ENCODE data around the gene ERBB2. TPM values are rescaled to one million over a fixed set of nuclear protein-coding genes. Genes with fewer than 3 reads are reported as not detected.

The ERBB2 gene
- total and polyA plus RNA-seq, 2 of the 4 experiments (the other 2 are of a cell fraction), result 28.7 to 33.3 TPM

DNA sequence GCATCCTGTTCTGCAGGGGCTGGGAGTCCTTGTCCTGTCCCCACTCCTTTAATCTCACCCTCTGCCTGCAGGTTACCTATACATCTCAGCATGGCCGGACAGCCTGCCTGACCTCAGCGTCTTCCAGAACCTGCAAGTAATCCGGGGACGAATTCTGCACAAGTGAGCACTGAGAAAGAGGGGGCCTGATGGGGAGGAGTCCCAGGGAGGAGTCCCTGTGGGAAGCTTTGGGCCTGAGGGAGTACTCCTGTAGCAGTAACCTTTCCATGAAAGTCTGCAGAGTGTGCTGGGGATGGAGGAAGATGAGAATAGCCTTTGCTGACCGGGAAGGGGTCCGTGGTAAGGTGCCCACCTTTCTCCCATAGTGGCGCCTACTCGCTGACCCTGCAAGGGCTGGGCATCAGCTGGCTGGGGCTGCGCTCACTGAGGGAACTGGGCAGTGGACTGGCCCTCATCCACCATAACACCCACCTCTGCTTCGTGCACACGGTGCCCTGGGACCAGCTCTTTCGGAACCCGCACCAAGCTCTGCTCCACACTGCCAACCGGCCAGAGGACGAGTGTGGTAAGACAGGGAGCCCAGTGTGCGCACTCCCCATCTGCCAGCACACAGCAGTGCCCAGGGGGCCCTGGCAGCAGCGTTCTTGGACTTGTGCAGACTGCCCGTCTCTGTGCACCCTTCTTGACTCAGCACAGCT lies 15.7 kb downstream of the ERBB2 start:
- Histone ChIP-seq H3K56ac (ENCODE audit: extremely low read depth, insufficient read depth, low read length) (no peak overlapping the region), H4K91ac (ENCODE audit: insufficient read depth, low read depth, low read length) (no peak overlapping the region), H3K79me1 (ENCODE audit: low read depth in 1 of 2, low read length in 2 of 2) (peaks cover 0 to under 1% of the 10 kb centered on the region in 2 experiments; a peak in 1 of 4 replicates), H3K9me3 (ENCODE audit: control insufficient read depth, insufficient read depth, low read length) (no peaks in the 10 kb centered on the region), H3K27ac (ENCODE audit: insufficient read depth, low read length) (no peak overlapping the region), H4K8ac (ENCODE audit: low read depth in 2 of 2, low read length in 2 of 2) (no peak overlapping the region), H4K20me1 (ENCODE audit: insufficient read depth, low read length) (no peaks in the 10 kb centered on the region), H3K18ac (ENCODE audit: low read depth, low read length) (no peak overlapping the region), H2BK15ac (ENCODE audit: low read depth, low read length) (no peak overlapping the region), H2BK5ac (ENCODE audit: low read depth, low read length, poor library complexity, severe bottlenecking) (no peak overlapping the region), H3K36me3 (ENCODE audit: control insufficient read depth, insufficient read depth, low read length) (peaks cover 56% of the 10 kb centered on the region), H3K9me1 (ENCODE audit: insufficient read depth, low read length) (no peaks in the 10 kb centered on the region), H3K14ac (replicated peaks; ENCODE audit: low read depth, low read length) (no peak overlapping the region), H2BK20ac (ENCODE audit: low read depth, low read length) (no peak overlapping the region), H3K4ac (ENCODE audit: low read depth, low read length) (no peak overlapping the region), H2BK120ac (ENCODE audit: low read depth, low read length) (no peak overlapping the region), H2AK5ac (ENCODE audit: low read depth, low read length) (no peak overlapping the region), H3K4me1 (ENCODE audit: control insufficient read depth, insufficient read depth, low read length) (no peaks in the 10 kb centered on the region), H2AK9ac (replicated peaks; ENCODE audit: low read depth, low read length, poor library complexity) (no peak overlapping the region), H3K27me3 (ENCODE audit: control insufficient read depth, insufficient read depth, low read length) (no peaks in the 10 kb centered on the region), H3K9ac (ENCODE audit: low read depth, low read length) (no peak overlapping the region), H2AFZ (replicated peaks; ENCODE audit: low read length, poor library complexity) (no peak overlapping the region), H4K5ac (ENCODE audit: low read depth, low read length) (no peak overlapping the region), H3K4me2 (ENCODE audit: low read depth, low read length) (no peak overlapping the region), H3K4me3 (ENCODE audit: insufficient read depth, low read depth, low read length) (no peak overlapping the region), H3K23ac (ENCODE audit: low read depth, low read length) (no peak overlapping the region)
- ChIA-PET CTCF (no interaction called here), POLR2A (ENCODE audit: unreplicated experiment) (no interaction called here)
- dilution Hi-C loops (cut with HindIII; ENCODE audit: low sequenced_read_pairs, unreplicated experiment), result no loop called here
- TF ChIP-seq CEBPB (IDR thresholded peaks at IDR 0.05; ENCODE audit: low read depth, low read length) (no peak), RCOR1 (IDR thresholded peaks at IDR 0.05; ENCODE audit: insufficient replicate concordance, low read length) (no peak), SMC3 (IDR thresholded peaks at IDR 0.05; ENCODE audit: low read depth, low read length) (no peak), FOS (IDR thresholded peaks at IDR 0.05; ENCODE audit: low read depth, low read length) (no peak), CHD1 (IDR thresholded peaks at IDR 0.05; ENCODE audit: low read depth, low read length) (no peak), POLR2A (IDR thresholded peaks at IDR 0.05; ENCODE audit: low read depth, low read length) (no peak), BHLHE40 (IDR thresholded peaks at IDR 0.05; ENCODE audit: low read depth, low read length) (no peak), MXI1 (IDR thresholded peaks at IDR 0.05; ENCODE audit: borderline replicate concordance, low read depth, low read length) (no peak), RFX5 (IDR thresholded peaks at IDR 0.05; ENCODE audit: low read depth, low read length) (no peak)
- TF ChIP-seq, protein P1, sequence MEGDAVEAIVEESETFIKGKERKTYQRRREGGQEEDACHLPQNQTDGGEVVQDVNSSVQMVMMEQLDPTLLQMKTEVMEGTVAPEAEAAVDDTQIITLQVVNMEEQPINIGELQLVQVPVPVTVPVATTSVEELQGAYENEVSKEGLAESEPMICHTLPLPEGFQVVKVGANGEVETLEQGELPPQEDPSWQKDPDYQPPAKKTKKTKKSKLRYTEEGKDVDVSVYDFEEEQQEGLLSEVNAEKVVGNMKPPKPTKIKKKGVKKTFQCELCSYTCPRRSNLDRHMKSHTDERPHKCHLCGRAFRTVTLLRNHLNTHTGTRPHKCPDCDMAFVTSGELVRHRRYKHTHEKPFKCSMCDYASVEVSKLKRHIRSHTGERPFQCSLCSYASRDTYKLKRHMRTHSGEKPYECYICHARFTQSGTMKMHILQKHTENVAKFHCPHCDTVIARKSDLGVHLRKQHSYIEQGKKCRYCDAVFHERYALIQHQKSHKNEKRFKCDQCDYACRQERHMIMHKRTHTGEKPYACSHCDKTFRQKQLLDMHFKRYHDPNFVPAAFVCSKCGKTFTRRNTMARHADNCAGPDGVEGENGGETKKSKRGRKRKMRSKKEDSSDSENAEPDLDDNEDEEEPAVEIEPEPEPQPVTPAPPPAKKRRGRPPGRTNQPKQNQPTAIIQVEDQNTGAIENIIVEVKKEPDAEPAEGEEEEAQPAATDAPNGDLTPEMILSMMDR (conservative IDR thresholded peaks at IDR 0.05; ENCODE audit: low read depth, low read length), result no peak
- TF ChIP-seq, protein P2, sequence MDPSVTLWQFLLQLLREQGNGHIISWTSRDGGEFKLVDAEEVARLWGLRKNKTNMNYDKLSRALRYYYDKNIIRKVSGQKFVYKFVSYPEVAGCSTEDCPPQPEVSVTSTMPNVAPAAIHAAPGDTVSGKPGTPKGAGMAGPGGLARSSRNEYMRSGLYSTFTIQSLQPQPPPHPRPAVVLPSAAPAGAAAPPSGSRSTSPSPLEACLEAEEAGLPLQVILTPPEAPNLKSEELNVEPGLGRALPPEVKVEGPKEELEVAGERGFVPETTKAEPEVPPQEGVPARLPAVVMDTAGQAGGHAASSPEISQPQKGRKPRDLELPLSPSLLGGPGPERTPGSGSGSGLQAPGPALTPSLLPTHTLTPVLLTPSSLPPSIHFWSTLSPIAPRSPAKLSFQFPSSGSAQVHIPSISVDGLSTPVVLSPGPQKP (IDR thresholded peaks at IDR 0.05; ENCODE audit: borderline replicate concordance, low read depth, low read length), result no peak
- no peak for ATAC-seq (ENCODE audit: low read depth)
- DNase-seq, result no peak
- 96% methylated on average over 11 of the region's 18 CpGs; no CpG with 5 or more reads in 1 of the 2 experiments for WGBS, 2 experiments (ENCODE audit: extremely low coverage in 2 of 2, insufficient read length in 1 of 2)
- BruUV-seq (replicated peaks), result no TSS peak
- in situ Hi-C loops (cut with MboI; ENCODE audit: low sequenced_read_pairs), result no loop called here
- intact Hi-C loops (cut with micrococcal nuclease), result no loop called here

Data from IMR-90 (cell line).